ENCODE results near the gene SPG11. TPM values are rescaled to one million over a fixed set of nuclear protein-coding genes. Genes with fewer than 3 reads are reported as not detected.

The SPG11 gene
- total and polyA plus RNA-seq, 2 of the 13 experiments (the other 11 are each of a cell fraction or from before 2014, with no cell fraction given) = 31.5 to 40.7 TPM

- no peak; the same call in 1 of the 2 replicates for TF ChIP-seq FOXP4 (CRISPR knock-in tag; IDR thresholded peaks at IDR 0.05)
- peak; percentile 96 for TF ChIP-seq KAT8 (CRISPR knock-in tag; IDR thresholded peaks at IDR 0.05)
- TF ChIP-seq, protein P1, sequence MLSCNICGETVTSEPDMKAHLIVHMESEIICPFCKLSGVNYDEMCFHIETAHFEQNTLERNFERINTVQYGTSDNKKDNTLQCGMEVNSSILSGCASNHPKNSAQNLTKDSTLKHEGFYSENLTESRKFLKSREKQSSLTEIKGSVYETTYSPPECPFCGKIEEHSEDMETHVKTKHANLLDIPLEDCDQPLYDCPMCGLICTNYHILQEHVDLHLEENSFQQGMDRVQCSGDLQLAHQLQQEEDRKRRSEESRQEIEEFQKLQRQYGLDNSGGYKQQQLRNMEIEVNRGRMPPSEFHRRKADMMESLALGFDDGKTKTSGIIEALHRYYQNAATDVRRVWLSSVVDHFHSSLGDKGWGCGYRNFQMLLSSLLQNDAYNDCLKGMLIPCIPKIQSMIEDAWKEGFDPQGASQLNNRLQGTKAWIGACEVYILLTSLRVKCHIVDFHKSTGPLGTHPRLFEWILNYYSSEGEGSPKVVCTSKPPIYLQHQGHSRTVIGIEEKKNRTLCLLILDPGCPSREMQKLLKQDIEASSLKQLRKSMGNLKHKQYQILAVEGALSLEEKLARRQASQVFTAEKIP (CRISPR knock-in tag; IDR thresholded peaks at IDR 0.05; ENCODE audit: borderline replicate concordance) = no peak
- no peak for TF ChIP-seq ZBTB8A (CRISPR knock-in tag; IDR thresholded peaks at IDR 0.05; ENCODE audit: borderline replicate concordance, low read depth)
- no peak for TF ChIP-seq ARNT (IDR thresholded peaks at IDR 0.05)
- peak; percentile 76; the same call in 1 of the 2 replicates for TF ChIP-seq KDM3A (CRISPR knock-in tag; IDR thresholded peaks at IDR 0.05; ENCODE audit: low read depth)
- peak; percentile 76; the same call in 1 of the 2 replicates for TF ChIP-seq ZNF747 (CRISPR knock-in tag; IDR thresholded peaks at IDR 0.05; ENCODE audit: borderline replicate concordance)
- no peak for TF ChIP-seq ATM (IDR thresholded peaks at IDR 0.05; ENCODE audit: borderline replicate concordance)
- no peak; the same call in 1 of the 2 replicates for TF ChIP-seq HES4 (CRISPR knock-in tag; IDR thresholded peaks at IDR 0.05; ENCODE audit: borderline replicate concordance)
- TF ChIP-seq ZBTB20 (CRISPR knock-in tag; IDR thresholded peaks at IDR 0.05; ENCODE audit: borderline replicate concordance, low read depth) = peak; percentile 9; the same call in 1 of the 2 replicates
- TF ChIP-seq ZNF776 (CRISPR knock-in tag; IDR thresholded peaks at IDR 0.05) = peak; percentile 82; the same call in 1 of the 2 replicates
- TF ChIP-seq DZIP1 (CRISPR knock-in tag; IDR thresholded peaks at IDR 0.05) = peak; percentile 83
- no peak for TF ChIP-seq IRF1 (CRISPR knock-in tag; IDR thresholded peaks at IDR 0.05; ENCODE audit: low read depth)
- TF ChIP-seq, protein P2, sequence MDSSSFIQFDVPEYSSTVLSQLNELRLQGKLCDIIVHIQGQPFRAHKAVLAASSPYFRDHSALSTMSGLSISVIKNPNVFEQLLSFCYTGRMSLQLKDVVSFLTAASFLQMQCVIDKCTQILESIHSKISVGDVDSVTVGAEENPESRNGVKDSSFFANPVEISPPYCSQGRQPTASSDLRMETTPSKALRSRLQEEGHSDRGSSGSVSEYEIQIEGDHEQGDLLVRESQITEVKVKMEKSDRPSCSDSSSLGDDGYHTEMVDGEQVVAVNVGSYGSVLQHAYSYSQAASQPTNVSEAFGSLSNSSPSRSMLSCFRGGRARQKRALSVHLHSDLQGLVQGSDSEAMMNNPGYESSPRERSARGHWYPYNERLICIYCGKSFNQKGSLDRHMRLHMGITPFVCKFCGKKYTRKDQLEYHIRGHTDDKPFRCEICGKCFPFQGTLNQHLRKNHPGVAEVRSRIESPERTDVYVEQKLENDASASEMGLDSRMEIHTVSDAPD (CRISPR knock-in tag; IDR thresholded peaks at IDR 0.05) = no peak
- TF ChIP-seq PBX3 (CRISPR knock-in tag; IDR thresholded peaks at IDR 0.05; ENCODE audit: borderline replicate concordance) = no peak
- TF ChIP-seq YEATS2 (CRISPR knock-in tag; IDR thresholded peaks at IDR 0.05; ENCODE audit: borderline replicate concordance) = peak; percentile 92; the same call in 1 of the 2 replicates
- peak; percentile 86 for TF ChIP-seq ASH2L (IDR thresholded peaks at IDR 0.05; ENCODE audit: insufficient read length, low read depth, low read length)
Measured at GRCh38 chr15:44663410-44664308, at the start of gene SPG11 (continued).
